HEK293 (cell line): Measurements from ENCODE around the gene MPO.

Experiments used
- AEBP2 ChIP-seq: fragments of 450-650 bp; formaldehyde crosslinking; IDR thresholded peaks from 2 replicates; pipeline ENCODE4 v1.5.1; 2016; ENCODE audit warnings: missing biosample characterization, missing genetic modification characterization, borderline replicate concordance
- ELK4 ChIP-seq: IDR thresholded peaks from 2 replicates; pipeline ENCODE4 v1.6.1; 2011; ENCODE audit warnings: mild to moderate bottlenecking, low read depth, low read length, borderline replicate concordance
- GLIS2 ChIP-seq: fragments of 450-650 bp; formaldehyde crosslinking; IDR thresholded peaks from 2 replicates; pipeline ENCODE4 v1.5.1; 2016; ENCODE audit warnings: missing biosample characterization, missing genetic modification characterization
- KLF1 ChIP-seq: fragments of 450-650 bp; formaldehyde crosslinking; IDR thresholded peaks from 2 replicates; pipeline ENCODE4 v1.5.1; 2016; ENCODE audit warnings: missing biosample characterization, missing genetic modification characterization
- SP3 ChIP-seq: fragments of 450-650 bp; formaldehyde crosslinking; IDR thresholded peaks from 2 replicates; pipeline ENCODE4 v1.5.1; 2016; ENCODE audit warnings: missing biosample characterization, missing genetic modification characterization
- WT1 ChIP-seq: fragments of 450-650 bp; formaldehyde crosslinking; IDR thresholded peaks from 2 replicates; pipeline ENCODE4 v1.5.1; 2016; ENCODE audit warnings: missing biosample characterization, missing genetic modification characterization
- ZBTB48 ChIP-seq: fragments of 450-650 bp; formaldehyde crosslinking; IDR thresholded peaks from 2 replicates; pipeline ENCODE4 v1.5.1; 2016; ENCODE audit warnings: missing biosample characterization, missing genetic modification characterization
- ZFP37 ChIP-seq: fragments of 450-650 bp; formaldehyde crosslinking; IDR thresholded peaks from 2 replicates; pipeline ENCODE4 v1.5.1; 2016; ENCODE audit warnings: missing biosample characterization, missing genetic modification characterization
- ZIC2 ChIP-seq: fragments of 450-650 bp; formaldehyde crosslinking; IDR thresholded peaks from 2 replicates; pipeline ENCODE4 v1.5.1; 2016; ENCODE audit warnings: missing biosample characterization, missing genetic modification characterization
- ZNF146 ChIP-seq: fragments of 450-650 bp; formaldehyde crosslinking; IDR thresholded peaks from 2 replicates; pipeline ENCODE4 v1.5.1; 2016; ENCODE audit warnings: missing biosample characterization, missing genetic modification characterization
- ZNF16 ChIP-seq: fragments of 450-650 bp; formaldehyde crosslinking; IDR thresholded peaks from 2 replicates; pipeline ENCODE4 v1.5.1; 2016; ENCODE audit warnings: low read depth, missing biosample characterization, missing genetic modification characterization
- ZNF169 ChIP-seq: fragments of 450-650 bp; formaldehyde crosslinking; IDR thresholded peaks from 2 replicates; pipeline ENCODE4 v1.5.1; 2016; ENCODE audit warnings: missing biosample characterization, missing genetic modification characterization
- ZNF184 ChIP-seq: fragments of 450-650 bp; IDR thresholded peaks from 2 replicates; pipeline ENCODE4 v1.5.1; 2018; ENCODE audit warnings: missing biosample characterization, mild to moderate bottlenecking, missing genetic modification characterization
- ZNF266 ChIP-seq: fragments of 450-650 bp; formaldehyde crosslinking; IDR thresholded peaks from 2 replicates; pipeline ENCODE4 v1.5.1; 2016; ENCODE audit warnings: missing biosample characterization, missing genetic modification characterization, low read depth
- ZNF274 ChIP-seq, 2 experiments: fragments of 200-500 bp in 1 of 2; fragments of 450-650 bp in 1 of 2; sonication (Bioruptor generic) in 1 of 2; formaldehyde crosslinking in 1 of 2; IDR thresholded peaks; 2 replicates each; pipeline versions ENCODE4 v1.5.1 to v1.6.1; 2014 to 2016; ENCODE audit warnings: borderline replicate concordance in 1 of 2, inconsistent platforms in 1 of 2, low read length in 1 of 2, missing biosample characterization in 1 of 2, missing genetic modification characterization in 1 of 2
- ZNF292 ChIP-seq: fragments of 450-650 bp; formaldehyde crosslinking; IDR thresholded peaks from 2 replicates; pipeline ENCODE4 v1.5.1; 2016; ENCODE audit warnings: low read depth, missing biosample characterization, missing genetic modification characterization, borderline replicate concordance
- ZNF324 ChIP-seq: fragments of 450-650 bp; formaldehyde crosslinking; IDR thresholded peaks from 2 replicates; pipeline ENCODE4 v1.5.1; 2016; ENCODE audit warnings: missing biosample characterization, missing genetic modification characterization
- ZNF335 ChIP-seq: fragments of 450-650 bp; formaldehyde crosslinking; conservative IDR thresholded peaks from 2 replicates; pipeline ENCODE4 v1.5.1; 2016; ENCODE audit warnings: missing biosample characterization, missing genetic modification characterization
- ZNF433 ChIP-seq: fragments of 450-650 bp; formaldehyde crosslinking; IDR thresholded peaks from 2 replicates; pipeline ENCODE4 v1.5.1; 2016; ENCODE audit warnings: missing biosample characterization, missing genetic modification characterization, low read depth
- ZNF473 ChIP-seq: fragments of 450-650 bp; formaldehyde crosslinking; IDR thresholded peaks from 2 replicates; pipeline ENCODE4 v1.5.1; 2017; ENCODE audit warnings: missing biosample characterization, missing genetic modification characterization
- ZNF501 ChIP-seq: fragments of 450-650 bp; formaldehyde crosslinking; IDR thresholded peaks from 2 replicates; pipeline ENCODE4 v1.5.1; 2016; ENCODE audit warnings: missing biosample characterization, missing genetic modification characterization
- ZNF548 ChIP-seq: fragments of 450-650 bp; formaldehyde crosslinking; IDR thresholded peaks from 2 replicates; pipeline ENCODE4 v1.5.1; 2016; ENCODE audit warnings: missing biosample characterization, missing genetic modification characterization
- ZNF558 ChIP-seq: fragments of 450-650 bp; formaldehyde crosslinking; IDR thresholded peaks from 2 replicates; pipeline ENCODE4 v1.5.1; 2016; ENCODE audit warnings: missing biosample characterization, missing genetic modification characterization
- ZNF571 ChIP-seq: fragments of 450-650 bp; formaldehyde crosslinking; IDR thresholded peaks from 2 replicates; pipeline ENCODE4 v1.5.0; 2017; ENCODE audit warnings: missing biosample characterization, missing genetic modification characterization
- ZNF580 ChIP-seq: fragments of 450-650 bp; formaldehyde crosslinking; IDR thresholded peaks from 2 replicates; pipeline ENCODE4 v1.5.1; 2016; ENCODE audit warnings: missing biosample characterization, missing genetic modification characterization
- ZNF747 ChIP-seq: fragments of 450-650 bp; formaldehyde crosslinking; IDR thresholded peaks from 2 replicates; pipeline ENCODE4 v1.5.1; 2016; ENCODE audit warnings: missing biosample characterization, missing genetic modification characterization
- ZNF76 ChIP-seq: fragments of 450-650 bp; formaldehyde crosslinking; IDR thresholded peaks from 2 replicates; pipeline ENCODE4; 2016; ENCODE audit warnings: low read depth, missing biosample characterization, missing genetic modification characterization, borderline replicate concordance
- ZNF791 ChIP-seq: fragments of 450-650 bp; formaldehyde crosslinking; IDR thresholded peaks from 2 replicates; pipeline ENCODE4 v1.5.1; 2016; ENCODE audit warnings: missing biosample characterization, missing genetic modification characterization
- ZSCAN5A ChIP-seq: fragments of 450-650 bp; formaldehyde crosslinking; IDR thresholded peaks from 2 replicates; pipeline ENCODE4 v1.5.1; 2016; ENCODE audit warnings: missing biosample characterization, missing genetic modification characterization
- TF ChIP-seq, protein P1 (sequence below): fragments of 450-650 bp; formaldehyde crosslinking; IDR thresholded peaks from 2 replicates; pipeline ENCODE4 v1.5.1; 2017; ENCODE audit warnings: missing biosample characterization, missing genetic modification characterization
- TF ChIP-seq, protein P2 (sequence below): fragments of 450-650 bp; formaldehyde crosslinking; IDR thresholded peaks from 2 replicates; pipeline ENCODE4 v1.5.1; 2016; ENCODE audit warnings: missing biosample characterization, missing genetic modification characterization

MPO gene

GRCh38 chr17:58313815-58314705, 33.3 kb upstream of the MPO start (continued):
- TF ChIP-seq ZNF580 (tag by site-specific recombination) (0 out of 2 replicates have a peak, but pooled peaks have one; percentile 17), ZNF324 (0 out of 2 replicates have a peak, but pooled peaks have one; percentile 51), ZBTB48 (peak; percentile 94), ZNF433 (no peak), ZNF791 (tag by site-specific recombination) (no peak), ZNF76 (no peak), ZSCAN5A (tag by site-specific recombination) (no peak), ZNF335 (tag by site-specific recombination) (peak; percentile 40; the same call in 1 of the 2 replicates), SP3 (tag by site-specific recombination) (0 out of 2 replicates have a peak, but pooled peaks have one; percentile 24), GLIS2 (tag by site-specific recombination) (no peak), ZNF558 (no peak), ZNF146 (no peak), ZNF16 (tag by site-specific recombination) (no peak), AEBP2 (tag by site-specific recombination) (no peak), ZNF266 (tag by site-specific recombination) (no peak), ZNF274 (IDR thresholded peaks at IDR 0.05; ENCODE audit: low read length) (no peak), ZNF274 (tag by site-specific recombination; IDR thresholded peaks at IDR 0.05; ENCODE audit: borderline replicate concordance) (no peak), ZNF292 (no peak), ZNF473 (tag by site-specific recombination) (no peak), ELK4 (no peak), ZNF548 (no peak), ZNF184 (no peak), ZIC2 (tag by site-specific recombination) (no peak), WT1 (tag by site-specific recombination) (no peak), ZNF501 (tag by site-specific recombination) (no peak), KLF1 (tag by site-specific recombination) (peak; percentile 39; the same call in 1 of the 2 replicates), ZNF169 (tag by site-specific recombination) (no peak), ZNF747 (no peak), ZFP37 (no peak), ZNF571 (tag by site-specific recombination) (no peak)
- TF ChIP-seq, protein P1, sequence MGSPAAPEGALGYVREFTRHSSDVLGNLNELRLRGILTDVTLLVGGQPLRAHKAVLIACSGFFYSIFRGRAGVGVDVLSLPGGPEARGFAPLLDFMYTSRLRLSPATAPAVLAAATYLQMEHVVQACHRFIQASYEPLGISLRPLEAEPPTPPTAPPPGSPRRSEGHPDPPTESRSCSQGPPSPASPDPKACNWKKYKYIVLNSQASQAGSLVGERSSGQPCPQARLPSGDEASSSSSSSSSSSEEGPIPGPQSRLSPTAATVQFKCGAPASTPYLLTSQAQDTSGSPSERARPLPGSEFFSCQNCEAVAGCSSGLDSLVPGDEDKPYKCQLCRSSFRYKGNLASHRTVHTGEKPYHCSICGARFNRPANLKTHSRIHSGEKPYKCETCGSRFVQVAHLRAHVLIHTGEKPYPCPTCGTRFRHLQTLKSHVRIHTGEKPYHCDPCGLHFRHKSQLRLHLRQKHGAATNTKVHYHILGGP (tag by site-specific recombination): no peak
- TF ChIP-seq, protein P2, sequence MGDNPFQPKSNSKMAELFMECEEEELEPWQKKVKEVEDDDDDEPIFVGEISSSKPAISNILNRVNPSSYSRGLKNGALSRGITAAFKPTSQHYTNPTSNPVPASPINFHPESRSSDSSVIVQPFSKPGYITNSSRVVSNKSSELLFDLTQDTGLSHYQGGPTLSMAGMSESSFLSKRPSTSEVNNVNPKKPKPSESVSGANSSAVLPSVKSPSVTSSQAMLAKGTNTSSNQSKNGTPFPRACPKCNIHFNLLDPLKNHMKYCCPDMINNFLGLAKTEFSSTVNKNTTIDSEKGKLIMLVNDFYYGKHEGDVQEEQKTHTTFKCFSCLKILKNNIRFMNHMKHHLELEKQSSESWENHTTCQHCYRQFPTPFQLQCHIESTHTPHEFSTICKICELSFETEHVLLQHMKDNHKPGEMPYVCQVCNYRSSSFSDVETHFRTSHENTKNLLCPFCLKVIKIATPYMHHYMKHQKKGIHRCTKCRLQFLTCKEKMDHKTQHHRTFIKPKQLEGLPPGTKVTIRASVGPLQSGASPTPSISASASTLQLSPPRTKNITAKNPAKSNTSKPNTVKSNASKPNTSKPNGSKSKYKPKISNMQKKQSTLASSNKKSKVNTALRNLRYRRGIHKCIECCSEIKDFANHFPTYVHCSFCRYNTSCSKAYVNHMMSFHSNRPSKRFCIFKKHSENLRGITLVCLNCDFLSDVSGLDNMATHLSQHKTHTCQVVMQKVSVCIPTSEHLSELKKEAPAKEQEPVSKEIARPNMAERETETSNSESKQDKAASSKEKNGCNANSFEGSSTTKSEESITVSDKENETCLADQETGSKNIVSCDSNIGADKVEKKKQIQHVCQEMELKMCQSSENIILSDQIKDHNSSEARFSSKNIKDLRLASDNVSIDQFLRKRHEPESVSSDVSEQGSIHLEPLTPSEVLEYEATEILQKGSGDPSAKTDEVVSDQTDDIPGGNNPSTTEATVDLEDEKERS (tag by site-specific recombination): 0 out of 2 replicates have a peak, but pooled peaks have one; percentile 31
